ENCODE measurements around the gene POFUT1.
"Not testable (repeated sequence)": the region's sequence is repeated elsewhere in the genome, so short reads cannot be mapped to it uniquely, and the experiment has no call there.

POFUT1 gene

DNA sequence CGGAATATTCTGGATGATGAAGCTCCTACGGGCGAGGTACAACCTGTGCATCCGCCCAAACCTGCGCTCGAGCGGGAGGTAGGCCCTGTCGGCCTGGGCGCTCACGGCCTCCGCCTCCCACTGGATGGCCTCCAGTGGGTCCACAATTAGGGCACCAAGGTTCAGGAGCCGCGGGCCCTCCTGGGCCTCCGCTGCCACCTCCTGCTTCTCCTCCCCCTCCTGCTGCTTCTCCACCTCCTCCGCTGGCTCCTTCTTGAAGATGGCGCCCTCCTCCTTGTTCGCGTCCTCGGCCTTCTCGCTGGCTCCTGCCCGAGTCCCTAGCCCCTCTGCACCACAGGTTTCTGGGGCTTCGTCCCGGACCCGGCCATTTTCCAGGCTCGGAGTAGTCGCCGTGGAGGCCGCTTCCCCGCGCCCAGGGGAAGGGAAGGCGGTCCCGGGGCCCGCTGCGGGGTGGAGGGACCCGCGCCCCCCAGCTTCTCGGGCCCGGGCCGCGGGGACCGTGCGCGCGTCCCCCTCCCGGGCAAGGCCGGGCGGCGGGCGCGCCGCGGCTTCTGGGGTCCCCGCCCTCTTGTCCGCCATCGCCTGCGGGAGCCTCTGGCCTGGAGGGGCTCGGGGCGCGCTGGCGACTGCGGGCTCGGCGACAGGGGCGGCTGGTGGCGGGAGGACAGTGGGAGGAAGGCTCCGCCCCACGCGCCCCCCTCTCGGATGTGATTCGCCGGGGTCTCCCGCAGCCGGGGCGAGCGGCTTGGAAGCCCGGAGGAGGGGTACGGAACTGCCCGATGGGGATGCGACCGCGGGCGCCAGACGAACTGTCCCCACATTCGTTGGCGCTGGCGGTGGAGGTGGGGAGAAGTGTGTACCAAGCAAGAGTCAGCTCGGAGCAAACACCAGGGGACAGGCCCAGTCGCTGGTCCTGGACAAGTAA is 17.7 kb upstream of the POFUT1 start:
- DNase-seq, result no peak

DNA sequence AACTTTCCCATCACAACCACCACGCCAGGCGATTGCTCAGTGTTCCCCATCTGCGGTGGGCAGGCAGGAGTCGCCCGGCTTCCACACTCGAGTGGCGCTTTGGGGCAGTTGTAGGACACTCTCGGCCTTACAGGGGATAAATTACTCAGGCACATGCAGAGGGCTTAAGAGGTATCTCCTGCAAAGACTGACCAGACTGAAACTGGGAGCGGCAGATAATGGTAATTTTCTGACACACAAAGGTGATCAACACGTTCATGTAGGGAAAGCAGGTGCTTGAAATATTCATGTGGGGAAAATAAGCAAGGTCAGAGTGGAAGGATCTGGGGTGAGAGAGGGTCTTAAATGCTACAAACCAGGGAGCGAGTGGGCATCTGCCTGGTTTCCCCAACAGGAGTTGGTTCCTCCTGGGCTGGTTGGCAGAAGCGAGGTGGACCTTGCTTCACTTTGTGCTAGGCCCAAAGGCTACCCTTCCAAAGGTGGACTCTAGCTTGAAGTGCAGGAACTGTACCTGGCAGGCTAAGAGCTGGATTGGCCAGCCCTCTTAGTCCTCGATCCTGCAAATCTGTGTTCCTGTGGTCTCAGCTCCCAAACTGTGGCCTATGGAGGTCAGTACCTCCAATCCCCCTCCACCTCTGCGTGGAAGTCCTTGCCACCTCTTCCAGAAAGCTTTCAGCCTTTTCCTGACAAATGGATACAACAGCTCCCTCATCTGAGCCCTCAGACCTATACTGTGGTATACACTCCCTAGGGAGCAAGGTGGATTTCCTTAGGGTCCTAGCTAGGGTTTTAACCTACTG is 16.9 kb upstream of the POFUT1 start:
- DNase-seq, result no peak

DNA sequence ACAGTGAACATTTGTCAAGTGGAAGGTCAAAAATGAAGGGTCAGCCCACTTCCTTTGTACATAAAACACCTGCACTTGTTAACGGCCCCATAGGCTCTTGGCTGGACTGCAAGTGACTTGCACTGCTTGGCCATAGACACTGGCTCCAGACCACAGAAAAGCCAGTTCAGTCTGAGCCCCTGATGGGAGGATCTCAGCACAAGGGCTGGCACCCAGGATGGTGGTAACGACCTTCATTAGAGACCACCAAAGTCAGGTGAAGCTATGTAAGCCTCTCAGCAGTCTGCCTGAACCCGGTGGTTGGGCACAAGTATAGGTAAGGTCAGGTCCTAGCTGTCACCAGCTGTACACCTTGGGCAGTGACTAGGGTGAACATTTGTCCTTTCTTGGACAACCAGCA is 16.3 kb upstream of the POFUT1 start:
- DNase-seq, result no peak

DNA sequence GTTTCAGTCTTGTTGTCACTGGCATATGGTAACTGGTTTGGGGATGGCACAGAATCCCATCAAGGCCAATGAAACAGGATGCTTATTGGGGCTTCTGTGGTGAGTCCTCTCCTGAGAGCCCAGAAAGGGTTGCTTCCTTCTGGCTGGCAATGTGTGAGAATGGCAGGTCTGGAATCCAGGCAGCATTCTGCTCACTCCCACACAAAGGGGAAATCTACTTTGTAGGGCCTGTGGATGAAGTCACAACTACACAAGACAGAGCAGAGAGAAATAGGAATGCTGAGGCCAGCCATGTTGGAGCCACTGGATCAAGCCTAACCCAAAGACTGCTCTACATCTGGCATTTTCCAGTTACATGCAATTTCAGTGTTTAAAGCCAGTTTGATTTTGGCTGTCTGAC is 15.8 kb upstream of the POFUT1 start:
- DNase-seq, result no peak

DNA sequence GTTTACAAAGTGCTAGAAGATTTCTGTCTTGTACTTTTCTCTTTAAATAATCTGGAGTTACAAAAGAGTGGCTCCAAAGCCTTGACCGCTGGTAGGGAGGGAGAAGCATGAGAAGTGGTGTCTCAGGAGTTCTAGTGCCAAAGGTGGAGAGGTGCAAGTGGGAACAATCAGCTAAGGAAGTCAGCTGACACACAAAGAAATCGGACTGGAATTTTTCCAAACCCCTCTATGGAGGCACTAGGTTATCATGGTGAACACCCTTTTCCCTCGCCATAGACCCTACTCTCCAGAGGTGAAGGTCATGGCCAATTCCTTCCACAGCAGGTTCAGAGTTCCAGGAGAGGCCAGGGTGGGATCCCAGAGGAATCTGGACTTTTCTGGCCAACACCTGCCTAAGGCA is 15.0 kb upstream of the POFUT1 start:
- no peak for DNase-seq

DNA sequence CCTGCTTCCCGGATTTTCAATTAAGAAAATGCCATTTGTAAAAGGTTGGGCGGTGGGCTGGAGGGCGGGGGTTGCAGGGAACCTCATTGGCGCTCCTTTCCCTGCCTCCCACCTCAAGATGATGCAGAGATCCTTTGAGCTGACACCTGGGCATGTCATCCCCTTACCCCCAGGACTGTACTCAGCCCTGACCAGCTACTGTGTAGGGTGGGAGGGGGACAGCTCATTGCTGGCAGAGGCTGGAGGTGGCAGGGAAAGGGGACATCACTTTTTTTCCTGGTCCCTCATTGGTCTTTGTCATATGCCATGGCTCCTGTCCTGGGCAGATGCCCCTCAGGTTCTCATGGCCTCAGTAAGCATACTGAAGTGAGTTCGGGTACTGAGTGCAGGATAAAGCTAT is 14.3 kb upstream of the POFUT1 start:
- not testable (repeated sequence) for DNase-seq

DNA sequence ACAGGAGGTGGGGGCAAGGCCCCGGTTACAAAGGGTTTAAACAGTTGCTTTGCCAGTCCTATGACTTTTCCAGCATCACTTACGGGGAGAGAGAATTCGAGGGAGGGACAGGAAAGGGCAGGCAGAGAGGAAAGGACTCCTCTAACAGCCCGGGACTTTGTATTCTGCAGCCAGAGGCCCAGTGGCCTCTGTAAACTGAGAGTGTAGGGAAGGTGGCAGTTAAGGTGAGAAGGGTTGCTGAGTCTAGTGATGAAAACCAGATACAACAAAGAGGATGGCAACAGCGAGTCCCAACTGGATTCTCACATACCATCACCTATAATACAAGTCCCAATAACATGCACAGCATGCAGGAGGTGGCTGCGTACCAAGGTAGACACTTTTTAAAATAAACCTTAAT is 13.7 kb upstream of the POFUT1 start:
- DNase-seq, result no peak

DNA sequence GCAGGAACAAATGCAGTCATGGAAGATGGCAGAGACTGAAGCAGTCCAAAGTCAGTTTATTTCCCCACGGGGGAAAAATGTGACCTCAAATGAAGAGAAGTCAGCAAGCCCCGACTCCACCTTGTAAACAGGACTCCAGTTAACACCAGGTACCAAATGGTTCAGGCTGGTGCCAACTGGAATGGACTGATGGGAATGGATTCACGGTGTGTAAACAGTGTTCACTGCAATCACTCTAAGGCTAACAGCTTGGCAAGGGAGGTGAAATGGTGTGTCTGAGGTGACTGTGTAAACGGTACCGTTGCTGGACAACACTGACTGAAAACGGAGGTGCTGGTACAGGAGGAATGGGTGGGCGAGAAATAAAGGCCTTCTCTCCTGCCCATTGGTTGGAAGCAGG is 12.1 kb upstream of the POFUT1 start:
- DNase-seq, result no peak

DNA sequence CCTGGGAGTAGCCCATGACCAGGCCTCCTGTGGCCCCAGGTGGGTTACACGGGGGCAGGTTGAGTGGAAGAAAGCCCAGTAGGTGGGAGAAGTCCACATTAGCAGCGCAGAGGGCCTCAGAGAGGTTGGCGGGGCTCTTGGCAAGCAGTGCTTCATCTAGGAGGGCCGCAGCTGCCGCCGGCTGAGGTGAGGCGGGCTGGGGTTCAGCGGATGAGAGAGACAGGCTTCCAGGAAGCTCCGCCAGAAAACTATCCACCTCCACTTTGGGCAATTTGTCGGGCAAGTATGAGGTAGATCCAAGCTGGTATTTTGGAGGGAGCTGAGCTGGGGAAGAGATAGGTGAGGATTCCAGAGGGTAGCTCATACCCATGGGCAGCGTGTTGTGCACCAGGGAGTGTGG is 11.1 kb upstream of the POFUT1 start:
- not testable (repeated sequence) for DNase-seq

DNA sequence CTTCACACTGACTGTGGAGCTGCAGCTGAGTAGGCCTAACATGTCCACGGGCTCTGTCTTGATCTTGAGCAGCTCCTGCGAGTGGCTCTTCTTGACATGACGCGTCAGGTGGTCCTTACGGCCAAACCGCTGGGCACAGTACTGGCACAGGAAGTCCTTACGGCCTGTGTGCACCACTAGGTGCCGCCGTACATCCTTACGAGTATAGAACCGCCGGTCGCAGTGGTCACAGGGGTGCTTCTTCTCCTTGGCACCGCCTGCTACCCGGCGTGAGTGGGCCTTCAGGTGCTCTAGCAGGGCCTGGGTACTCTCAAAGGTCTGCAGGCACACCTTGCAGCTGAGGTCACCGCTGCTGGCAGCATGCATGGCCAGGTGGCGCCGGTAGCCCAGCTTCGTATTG is 10.5 kb upstream of the POFUT1 start:
- DNase-seq, result not testable (repeated sequence)

DNA sequence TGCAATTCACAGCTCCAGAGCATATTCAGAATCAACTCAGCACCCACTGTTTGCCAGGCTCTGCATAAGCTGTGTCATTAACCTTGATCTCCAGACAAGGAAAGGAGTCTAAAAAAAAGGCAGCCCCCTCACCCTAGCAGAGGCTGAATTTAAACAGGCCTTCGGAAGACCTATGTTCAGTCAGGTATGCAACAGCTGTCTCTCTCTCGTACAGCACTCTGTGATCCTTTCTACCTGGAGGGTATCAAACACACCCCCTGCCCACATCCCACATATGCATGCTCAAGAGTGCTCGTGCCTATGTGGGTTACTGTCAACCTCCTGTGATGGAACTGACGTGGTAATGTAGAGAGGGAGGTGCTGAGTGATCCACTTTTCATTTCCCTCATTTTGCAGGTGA is 8.7 kb upstream of the POFUT1 start:
- DNase-seq, result no peak

DNA sequence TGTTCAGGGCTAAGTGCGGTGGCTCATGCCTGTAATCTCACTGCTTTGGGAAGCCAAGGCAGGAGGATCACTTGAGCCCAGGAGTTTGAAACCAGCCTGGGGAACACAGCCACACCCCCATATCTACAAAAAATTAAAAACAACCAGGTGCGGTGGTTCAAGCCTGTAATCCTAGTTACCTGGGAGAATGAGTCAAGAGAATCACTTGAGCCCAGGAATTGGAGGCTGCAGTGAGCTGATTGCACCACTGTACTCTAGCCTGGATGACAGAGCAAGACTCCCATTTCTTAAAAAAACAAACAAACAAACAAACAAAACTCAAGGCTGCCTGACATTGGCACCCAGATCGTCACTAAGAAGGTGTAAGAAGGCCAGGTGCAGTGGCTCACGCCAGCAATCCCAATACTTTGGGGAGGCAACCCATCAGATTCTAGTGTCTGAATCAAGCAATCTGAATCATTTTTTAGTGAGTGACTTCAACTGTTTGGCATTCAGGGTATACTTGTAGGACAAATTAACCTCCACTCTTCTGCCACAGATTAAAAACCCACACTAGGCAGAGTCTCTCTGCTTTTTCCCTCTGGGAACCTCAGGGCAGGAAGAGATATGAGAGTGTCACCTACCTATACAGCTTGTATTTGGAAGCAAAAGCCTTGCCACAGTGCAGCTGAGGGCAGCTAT is 6.2 kb upstream of the POFUT1 start:
- DNase-seq, result no peak

DNA sequence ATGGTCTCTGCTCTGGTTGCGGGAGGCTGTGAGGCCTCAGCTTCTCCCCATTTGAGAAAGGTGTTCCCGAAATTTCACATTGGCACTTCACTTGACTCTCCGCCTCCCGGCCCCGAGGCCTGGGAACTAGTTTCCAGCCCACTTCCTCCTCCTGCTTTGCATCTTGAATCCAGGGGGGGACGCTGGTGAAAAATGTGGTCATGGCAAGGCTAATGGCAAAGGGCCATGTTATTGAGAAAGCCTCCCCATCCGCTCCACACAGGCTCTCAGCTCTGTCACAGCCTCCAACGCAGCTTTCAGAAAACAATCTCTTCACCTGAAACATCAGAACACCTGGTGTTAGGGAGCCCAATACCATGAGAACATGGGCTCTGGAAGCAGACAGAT is 5.7 kb upstream of the POFUT1 start:
- no peak for DNase-seq

DNA sequence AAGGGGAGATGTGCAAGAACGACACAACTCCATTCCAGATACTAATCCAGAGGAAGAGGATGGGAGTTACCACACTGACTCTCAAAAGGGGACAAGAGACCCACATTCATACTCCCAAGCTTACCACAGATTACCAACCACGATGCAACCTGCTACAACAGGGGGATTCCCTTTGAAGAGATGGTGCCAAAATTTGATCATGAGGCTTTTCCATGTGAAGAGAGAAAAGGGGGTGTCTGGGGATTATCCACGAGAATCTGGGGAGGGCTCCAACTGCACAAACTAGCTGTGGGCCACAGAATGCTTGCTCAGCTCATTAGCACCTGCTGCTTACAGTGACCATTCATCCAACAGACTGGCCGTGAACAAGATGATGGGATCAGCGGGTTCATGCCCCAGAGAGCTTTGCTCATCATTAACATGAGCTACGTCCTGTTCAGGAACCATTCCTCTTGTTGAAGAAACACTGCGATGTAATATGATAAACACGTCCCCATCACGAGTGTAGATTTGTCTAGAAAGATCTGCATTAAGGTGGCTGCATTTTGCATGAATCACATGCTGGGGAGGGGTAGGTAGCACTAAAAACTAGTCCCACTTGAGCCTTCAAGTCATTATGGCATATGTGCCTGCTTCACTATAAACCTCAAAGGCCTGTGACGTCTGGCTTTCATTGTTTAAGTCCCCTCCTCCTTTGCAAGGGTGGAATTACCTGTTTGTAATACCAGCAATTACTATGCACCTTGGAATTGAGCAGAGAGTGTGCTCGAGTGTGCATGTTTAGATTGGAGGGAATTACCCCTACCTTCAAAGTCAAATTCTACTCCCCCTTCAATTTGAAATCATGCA is 4.1 kb upstream of the POFUT1 start:
- DNase-seq, result no peak

DNA sequence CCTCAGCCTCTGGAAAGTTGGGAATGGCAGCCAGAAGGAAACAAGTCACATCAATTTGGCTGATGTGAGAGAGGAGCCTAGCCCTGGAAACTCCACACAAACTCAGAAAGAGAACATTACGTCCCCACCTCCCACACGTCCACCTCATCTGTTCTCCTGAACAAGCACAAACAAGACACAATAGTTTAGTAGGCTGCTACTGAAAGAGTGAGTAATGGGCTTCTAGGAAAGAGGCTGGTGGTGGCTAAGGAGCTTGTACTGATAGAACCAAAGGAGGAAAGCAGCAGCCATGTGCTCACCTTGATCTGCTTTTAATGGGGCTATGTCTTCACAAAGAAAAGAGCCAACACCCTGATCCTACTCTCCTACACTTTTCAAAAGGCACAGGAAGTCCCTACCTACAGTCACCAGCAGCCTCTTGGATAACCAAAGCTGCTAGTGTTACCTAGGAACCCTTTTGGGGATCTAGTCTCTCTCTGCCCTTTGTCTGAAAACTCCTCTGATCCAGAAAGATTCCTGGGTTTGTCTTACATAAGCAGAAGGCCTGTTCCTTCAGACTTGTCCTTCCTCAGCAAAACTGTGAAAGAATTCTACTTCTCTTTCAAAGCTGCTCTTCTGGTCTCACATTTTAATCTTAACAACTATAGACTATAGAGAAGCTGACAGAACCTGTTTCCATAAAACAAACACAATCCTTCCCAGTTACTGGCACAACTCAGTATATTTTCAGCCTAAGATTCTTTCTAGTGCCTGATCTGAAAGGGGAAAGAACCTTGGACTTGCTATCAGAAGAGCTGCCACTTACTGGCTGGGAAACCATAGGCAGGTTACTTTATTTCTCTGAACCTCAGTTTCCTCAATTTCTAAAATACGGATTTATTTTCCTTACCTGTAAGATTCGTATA is 3.2 kb upstream of the POFUT1 start:
- DNase-seq, result no peak

DNA sequence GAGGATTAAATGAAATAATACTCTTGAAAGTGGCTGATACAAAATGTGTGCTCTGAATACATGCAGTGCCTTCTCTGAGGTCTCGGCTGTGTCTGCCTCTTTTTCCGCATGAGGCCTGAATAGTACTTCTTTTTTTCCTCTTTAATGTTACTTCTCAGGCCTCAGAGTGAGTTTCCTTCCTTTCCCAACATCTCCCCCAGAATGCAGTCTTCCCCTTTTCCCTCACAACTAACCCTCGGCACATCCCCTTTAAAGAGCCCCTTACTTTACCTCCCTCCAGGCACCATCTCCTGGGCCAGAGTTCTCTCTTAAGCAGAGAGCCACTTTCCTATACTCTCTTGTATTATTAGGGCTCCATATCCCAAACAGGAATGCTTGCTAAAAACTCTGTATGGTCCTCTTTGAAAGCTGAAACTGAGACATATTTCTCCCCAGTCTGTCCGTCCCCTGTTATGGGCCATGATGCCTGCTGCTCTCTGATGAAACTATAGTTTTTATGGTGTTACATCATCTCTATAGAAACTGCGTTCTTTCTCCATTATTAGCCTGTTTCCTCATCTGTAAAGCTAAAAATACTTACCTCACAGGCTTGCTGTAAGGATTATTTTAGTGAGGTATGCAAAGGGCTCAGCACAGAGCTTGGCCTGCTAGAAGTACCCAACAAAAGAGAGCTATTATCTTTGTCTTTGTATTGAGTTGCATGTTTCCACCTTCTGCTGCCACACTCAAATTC is 2.4 kb upstream of the POFUT1 start:
- no peak for DNase-seq

DNA sequence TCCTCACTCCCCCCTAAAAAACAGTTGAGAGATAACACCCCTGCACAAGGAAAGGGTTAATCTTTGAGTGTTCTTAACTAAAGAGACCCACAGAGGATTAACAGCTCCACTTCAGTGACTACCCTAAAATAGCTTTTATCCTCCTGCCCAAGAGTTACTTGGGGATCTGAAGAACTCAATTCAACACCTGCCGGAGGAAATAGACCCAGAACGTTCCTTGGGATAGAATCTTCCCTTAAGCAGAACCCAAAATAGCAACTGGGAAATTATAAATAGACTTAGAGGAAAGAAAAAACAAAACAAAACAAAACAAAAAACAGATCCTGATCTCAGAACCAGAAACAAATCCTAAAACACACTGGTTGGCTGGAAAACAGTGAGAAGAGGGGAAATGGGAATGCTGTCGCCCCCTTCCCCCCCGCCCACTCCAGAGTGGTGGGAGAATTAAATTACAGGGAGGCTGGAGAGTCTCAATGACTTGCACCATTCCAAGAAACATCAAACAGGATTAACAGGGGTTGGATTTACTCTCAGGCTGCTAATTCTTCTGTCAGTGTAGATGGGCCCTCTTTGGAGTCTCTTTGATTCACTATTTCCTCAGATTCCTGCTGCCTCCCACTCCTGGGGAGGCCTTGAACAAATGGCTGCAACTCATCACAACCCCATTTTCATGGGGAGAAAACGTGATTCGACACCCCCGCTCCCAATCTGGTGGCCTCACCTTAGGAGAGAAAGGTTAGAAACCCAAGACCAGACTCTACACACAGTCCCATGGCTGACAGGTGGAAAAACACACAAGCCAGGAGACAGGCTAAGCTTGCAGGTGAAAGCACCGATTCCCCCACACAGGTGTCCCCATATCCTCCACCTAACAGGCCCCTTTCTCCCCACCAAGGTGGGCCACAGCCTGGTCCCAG is 1.6 kb upstream of the POFUT1 start:
- no peak for DNase-seq

DNA sequence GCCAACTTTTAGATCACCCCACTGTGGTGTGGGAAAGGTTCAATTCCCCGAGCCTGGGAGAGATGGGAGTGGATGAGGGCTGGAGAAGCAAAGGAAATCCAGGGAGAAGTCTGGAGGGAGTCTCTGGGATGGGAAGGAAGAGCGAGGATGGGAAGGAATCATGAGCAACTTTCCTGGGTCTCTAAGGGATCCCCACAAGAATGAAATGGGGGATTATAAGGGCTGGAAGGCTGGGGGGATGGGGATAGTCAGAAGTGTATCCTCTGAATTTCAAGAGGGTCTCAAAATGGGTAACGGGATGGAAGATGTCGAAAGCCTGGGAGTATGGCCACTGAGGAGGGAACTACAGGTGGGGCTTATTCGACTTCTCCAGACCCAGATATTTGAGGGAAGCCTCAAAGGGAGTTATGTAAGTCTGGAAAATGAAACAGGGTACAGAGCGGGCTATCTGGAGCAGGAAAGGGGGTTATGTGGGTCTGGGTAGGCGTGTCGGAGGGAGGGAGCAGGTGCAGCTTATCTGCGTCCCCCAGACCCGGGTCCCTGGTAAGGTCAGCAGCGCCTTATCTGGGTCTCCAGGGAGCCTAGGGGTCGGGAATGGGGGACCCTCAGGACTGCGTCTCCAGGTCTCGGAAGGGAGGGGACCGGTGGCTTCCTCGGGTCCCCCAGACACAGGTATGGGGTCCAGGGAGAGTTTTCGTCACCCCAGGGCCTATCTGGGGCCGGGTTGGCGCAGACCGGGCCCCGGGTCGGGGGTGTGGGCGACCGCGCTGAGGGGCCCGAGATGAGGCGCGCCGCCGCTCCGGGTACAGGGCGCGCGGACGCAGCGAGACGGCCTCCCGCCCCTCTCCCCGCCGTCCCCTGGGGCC is 687 bp upstream of the POFUT1 start:
- no peak for DNase-seq
